Suppressor macrophage treated with lipopolysaccharide for 4 hours (primary cell): ENCODE data around the gene REPIN1.
"Not testable (repeated sequence)": the region's sequence is repeated elsewhere in the genome, so short reads cannot be mapped to it uniquely, and the experiment has no call there.

Experiments
- DNase-seq: peaks from one replicate; pipeline ENCODE4 v3.0.0-alpha.2; 2020

The REPIN1 gene

DNA sequence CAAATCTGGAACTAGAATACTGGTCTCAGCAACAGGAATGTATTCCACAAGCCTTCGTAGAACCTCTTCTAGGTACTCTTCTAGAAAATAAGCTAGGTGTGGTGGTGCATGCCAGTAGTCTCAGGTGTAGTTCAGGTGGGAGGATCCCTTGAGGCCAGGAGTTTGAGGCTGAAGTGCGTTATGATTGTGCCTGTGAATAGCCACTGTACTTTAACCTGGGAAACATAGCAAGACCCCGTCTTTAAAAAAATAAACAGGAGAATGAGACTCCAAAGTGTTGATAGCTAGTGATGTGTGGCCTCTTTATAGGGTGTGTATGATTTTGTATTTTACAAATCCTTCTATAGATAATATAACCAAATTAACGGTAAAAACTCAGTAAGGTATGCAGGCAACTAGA lies 9.0 kb downstream of the REPIN1 start:
- DNase-seq = no peak

DNA sequence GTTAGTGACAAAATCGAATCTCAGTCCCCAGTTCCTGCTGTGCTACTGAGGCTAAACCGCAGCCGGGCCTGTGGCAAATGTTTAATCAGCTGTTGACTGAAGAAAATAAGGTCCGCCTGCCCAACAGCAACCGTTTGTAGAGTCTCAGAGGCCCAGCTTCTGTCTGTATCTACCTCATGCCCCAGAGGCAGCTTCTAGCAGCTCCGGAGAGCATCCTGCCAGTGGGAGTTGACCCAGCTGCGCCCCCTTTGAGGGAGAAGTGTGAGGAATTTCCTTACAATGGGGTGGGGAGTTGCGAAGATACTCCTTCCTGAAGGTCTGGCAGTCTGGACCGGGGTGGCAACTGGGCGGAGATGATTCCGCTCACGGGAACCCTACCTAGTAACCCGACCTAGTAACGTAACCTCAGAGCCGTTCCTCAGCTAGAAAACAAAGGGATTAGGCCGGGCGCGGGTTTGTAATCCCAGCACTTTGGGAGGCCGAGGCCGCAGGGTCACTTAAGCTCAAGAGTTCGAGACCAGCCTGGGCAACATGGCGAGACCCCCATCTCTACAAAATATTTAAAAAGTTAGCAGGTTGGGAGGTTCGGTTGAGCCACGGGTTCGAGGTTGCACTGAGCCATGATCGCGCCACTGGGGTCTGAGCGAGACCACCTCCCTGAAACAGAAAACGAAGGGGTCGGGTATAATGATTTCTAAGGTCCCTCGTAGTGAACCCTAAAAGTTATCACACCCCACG lies 9.7 kb downstream of the REPIN1 start:
- DNase-seq = peak; percentile 33

DNA sequence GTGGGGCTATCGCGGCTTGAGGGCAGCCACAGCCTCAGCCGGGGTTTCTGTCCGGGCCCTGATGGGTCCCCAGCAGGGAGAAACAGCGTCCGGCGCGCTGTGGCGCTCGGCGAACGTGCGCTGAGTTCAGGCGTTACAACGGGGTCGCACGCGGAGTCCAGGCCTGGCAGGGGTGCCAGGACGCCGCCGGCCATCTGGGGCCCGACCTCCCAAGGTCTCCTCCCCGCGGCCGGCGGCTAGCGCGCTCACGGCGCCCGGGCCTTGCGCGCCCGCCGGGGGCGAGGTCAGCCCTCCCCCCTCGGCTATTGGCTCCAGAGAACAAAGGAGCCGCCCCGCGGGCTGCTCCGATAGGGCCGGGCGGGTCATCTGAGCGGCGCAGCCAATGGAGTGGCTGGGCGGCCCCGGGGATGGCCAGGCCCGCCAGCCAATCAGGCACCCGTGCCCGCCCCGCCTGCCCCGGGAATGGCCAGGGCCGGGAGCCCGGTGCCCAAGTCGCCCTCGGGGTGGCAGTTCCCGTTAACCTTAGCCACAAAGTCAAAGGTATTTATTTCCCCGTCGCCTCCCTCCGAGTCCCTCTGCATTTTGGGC lies 10.3 kb downstream of the REPIN1 start, which contains the start of gene ZNF775:
Gene ZNF775, plus strand, starts transcription at position 478 of the 588 bp plus-strand sequence. CDS start 9,141 bp downstream, outside the sequence.
- DNase-seq = peak; percentile 98

DNA sequence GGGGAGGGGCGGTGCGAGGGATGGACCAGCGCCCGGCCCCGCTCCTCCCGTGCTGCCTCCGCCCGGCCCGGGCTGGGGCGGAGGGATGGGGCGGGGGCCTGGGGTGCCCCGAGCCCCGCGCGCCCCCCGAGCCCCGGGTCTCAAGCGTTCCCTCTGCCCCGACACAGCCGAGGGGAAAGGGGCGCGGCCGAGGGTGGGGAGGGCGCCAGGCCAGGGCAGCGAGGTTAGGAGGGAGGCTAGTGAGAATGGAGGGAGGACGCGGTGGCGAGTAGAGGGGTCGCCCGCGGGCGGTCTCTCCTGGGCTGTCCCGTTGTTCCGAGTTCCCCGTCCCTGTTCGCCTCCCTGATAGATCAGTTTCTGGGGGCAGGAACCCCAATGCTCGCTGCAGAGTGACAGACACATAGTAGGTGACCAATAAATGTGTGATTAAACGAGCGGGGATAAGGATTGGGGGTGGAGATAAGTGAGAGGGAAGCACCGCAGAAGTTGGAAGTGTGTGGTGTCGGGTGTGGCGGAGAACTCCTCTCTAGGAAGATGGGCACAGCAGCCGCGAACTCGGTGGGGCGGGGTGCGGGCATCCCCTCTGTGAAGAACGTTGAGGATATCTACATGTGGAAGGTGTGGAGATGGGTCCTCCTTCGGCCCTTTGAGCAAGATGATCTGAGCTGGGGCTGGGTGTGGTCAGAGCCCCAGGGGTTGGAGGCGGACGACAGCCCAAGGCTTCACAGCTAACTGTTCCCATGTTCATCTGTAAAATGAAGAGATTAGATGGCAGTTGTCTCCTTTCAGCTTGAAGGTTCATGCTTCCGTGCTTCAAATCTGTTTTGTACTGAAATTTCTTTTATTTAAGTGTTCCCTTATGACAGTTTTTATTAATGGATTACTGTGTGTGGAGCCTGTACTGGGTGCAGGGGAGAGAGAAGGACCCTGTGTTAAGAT lies 11.1 kb downstream of the REPIN1 start:
- DNase-seq = peak; percentile 15

DNA sequence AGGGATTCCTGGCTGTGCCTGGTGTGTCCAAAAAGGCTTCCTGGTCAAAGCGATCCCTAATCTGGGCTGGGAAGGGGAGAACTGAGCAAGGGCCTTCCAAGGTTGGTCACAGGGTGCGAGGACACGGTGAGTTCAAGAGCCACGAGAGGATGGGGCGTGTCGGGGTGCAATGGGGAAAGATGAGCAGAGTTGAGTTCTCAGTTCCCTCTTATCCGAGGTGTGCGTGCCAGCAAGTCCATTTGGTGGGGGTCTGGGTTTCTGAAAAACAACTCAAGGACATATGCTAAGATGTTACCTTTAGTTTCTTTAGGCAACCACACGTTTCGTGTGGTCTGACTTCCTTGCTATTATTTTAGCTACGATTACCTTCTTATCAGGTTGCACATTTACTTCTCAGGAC lies 11.8 kb downstream of the REPIN1 start:
- no peak for DNase-seq

DNA sequence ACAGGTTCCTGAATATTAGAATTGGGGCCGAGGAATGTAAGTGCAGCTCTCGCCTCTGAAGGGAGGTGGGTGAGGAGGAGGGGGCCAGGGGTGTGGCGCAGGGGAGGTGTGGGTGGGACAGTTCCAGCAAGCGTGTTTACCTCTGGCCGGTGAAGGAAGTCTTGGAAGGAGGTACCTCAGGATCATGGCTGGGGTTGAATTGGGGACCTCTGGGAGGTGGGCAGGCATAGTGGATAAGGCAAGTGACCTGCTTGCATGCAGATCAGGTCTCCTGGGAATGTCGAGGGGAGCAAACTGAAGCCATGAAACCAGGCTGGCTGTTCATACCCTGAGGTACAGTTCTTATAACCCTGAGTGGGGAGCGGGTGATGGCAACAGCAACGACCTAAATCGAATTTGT lies 12.5 kb downstream of the REPIN1 start:
- DNase-seq = no peak

DNA sequence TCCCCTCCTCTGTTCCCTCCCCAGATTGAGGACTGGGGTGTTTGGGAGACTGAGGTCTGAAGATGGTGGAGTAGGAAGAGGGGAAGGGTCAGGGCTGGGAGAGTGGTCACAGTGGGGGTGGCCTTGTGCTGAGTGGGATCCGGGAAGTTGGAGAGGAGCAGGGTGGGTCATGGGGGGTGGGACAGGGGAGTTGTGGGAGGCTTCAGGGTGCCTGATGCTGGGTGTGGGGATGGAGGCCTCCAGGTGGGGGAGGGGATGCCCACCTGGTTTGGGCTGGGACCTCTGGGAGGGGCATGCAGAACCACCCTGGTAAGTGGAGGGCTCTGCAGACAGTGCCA lies 13.1 kb downstream of the REPIN1 start:
- DNase-seq = no peak

DNA sequence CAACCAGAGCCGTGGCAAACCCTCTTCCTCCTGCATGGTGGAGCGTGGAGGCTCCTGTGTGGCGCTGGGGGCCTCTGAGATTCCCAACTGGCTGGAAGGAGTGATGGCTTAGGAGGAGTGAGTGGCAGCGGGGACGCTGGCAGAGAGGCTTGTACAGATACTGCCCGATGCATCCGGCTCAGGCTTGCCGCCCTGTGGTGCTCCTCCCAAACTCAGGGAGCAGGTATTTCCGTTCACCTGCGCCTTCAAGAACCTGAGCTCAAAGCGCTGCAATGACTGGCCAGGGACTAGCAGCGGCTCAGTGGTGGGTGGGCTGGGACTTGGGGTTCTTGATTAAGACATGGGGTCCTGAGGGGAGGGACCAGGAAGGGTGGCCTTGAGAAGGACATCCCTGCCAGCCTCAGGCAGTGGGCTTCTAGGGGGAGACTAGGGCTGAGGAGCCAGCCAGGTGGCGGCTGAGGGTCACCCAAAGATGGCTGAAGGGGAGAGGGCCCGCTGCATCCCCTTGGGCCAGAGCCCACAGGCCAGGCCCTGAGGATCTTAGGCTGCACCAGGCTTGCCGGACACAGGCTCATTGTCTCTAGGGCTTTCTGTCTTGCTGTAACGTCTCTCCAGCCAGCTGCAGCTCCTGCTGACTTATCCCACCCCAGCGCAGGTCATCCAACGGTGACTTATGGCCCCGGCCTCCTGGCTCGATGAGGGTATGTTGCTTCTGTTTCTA lies 13.7 kb downstream of the REPIN1 start:
- DNase-seq = no peak

DNA sequence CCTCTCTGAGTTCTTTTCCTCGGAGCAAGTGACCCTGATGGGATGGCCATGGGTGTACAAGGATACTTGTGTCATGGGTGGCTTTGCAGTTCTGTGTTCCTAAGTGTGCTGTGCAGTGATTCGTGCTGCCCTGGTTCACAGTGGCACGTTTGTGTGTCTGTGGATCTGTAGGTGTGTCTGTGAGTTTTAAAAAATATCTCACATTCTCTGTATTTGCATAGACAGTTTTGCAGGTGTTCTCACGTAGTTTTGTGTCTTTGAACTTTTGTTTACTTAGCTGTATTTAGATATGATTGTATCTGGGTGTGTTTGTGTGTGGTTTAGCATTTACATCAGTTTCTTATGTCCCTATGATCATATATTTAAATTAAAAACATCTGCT lies 14.2 kb downstream of the REPIN1 start:
- no peak for DNase-seq

DNA sequence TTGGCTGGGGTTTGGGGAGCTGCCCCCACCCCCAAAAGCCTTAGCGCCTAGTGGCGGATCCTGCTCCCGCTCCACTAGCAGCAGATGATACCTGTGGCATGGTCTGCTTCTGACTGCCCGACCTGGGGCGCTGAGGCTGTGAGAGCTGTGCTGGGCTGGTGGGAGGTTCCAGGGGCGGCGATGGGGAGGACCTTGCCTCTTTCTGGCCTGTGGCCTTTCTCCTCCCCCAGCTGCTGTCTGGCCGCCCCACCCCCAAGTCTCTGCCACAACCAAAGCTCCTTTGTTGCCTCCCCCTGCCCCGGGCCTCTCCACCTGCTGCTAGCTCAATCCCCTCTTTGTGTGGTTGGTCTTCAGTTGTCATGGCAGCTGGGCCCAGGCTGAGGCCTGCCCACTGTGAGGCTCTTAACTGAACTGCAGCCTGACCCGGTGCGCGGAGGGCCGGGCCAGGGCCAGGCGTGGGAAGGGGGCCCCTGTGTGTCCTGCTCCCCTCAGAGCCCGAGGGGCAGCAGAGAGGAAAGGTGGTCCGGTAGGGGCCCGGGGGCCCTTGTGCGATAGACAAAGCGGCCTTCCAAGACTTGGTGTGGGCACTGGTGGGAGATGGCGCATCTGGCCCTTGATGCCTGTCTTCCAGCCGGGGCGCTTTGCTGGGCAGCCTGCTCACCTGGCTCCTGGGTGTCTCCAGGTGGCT lies 15.2 kb downstream of the REPIN1 start:
- DNase-seq = no peak

DNA sequence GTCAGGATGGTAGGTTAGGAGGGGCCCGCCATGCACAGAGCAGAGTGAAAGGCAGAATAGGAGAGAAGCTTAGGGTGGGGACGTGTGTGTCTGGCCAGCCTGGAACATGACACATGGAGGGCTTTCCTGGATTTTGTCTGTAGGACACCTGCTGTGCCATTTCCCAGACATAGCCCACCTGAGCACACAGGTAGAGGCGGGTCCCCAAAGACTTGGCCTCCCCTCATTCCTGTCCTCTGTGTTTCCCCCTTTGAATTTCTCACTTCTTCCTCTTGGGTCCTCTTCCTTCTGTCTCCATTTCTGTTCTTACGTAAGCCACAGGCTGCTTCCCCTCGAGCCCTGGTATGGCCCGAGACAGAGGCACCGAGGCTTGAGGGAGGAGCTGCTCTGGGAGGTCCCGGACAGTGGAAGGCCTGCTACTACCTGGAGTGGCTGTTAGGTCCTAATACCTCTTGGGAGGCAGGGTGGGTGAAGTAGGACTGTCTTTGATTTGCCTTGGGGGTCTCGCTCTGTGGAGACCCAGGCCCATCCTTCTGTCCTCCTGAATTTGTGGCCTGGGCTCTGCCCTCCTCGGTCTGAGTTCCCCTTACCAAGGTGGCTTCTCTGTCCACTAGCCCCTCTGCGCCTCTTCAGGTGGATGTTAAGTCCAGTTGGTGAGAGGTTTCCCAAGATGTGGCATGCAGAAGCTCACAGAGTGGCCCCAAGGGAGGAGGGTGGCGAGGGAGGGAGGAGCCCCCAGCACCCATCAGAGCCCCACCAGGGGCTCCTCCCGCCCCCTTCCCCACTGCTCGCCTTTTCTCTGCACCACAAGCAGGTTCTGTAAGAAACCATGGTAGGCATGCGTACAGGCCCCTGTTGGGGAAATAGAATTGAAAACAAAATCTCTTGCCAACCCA lies 16.0 kb downstream of the REPIN1 start:
- peak; percentile 38 for DNase-seq

DNA sequence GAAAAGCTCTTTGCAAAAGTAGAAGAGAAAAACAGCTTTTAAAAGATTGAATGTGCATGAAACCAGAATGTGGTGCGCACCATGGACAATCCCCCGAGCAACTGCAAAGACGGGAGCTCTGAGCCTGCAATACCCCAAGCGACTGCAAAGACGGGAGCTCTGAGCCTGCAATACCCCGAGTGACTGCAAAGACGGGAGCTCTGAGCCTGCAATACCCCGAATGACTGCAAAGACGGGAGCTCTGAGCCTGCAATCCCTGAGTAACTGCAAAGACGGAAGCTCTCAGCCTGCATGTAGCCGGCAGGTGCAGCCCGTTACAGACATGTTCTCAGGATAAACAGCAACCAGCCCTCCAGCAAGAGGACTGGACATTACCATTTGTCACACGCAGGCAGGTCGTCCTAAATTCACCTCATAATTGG lies 16.7 kb downstream of the REPIN1 start:
- no peak for DNase-seq

DNA sequence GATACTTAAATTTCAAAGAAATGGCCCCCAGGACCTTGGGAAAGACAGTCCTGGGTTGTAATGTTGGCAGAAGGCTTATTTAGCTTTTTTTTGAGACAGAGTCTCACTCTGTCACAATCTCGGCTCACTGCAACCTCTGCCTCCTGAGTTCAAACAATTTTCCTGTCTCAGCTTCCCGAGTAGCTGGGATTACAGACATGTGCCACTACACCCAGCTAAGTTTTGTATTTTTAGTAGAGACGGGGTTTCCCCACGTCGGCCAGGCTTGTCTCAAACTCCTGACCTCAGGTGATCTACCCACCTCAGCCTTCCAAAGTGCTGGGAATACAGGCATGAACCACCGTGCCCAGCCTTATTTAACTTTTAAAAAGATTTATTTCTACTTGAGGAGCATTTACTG lies 17.3 kb downstream of the REPIN1 start:
- not testable (repeated sequence) for DNase-seq

DNA sequence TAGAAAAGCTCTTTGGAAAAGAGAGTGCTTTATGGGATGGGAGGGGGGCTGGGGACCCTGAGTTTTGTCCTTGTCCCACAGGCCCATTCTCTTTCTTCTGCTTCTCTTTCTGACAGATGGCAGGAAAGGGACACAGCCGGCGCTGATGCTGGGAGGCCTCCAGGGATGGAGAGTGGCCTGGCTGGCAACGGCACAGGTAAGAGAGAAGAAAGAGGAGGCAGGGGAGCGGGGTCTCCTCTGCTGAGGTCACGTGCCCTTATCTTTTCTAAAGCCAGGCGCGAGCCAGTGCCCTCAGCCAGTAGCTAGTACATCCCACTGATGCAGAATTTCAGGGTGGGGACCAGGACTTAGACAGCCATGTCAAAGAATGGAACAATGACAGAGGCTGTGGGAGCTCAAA lies 19.7 kb downstream of the REPIN1 start:
- DNase-seq = no peak

DNA sequence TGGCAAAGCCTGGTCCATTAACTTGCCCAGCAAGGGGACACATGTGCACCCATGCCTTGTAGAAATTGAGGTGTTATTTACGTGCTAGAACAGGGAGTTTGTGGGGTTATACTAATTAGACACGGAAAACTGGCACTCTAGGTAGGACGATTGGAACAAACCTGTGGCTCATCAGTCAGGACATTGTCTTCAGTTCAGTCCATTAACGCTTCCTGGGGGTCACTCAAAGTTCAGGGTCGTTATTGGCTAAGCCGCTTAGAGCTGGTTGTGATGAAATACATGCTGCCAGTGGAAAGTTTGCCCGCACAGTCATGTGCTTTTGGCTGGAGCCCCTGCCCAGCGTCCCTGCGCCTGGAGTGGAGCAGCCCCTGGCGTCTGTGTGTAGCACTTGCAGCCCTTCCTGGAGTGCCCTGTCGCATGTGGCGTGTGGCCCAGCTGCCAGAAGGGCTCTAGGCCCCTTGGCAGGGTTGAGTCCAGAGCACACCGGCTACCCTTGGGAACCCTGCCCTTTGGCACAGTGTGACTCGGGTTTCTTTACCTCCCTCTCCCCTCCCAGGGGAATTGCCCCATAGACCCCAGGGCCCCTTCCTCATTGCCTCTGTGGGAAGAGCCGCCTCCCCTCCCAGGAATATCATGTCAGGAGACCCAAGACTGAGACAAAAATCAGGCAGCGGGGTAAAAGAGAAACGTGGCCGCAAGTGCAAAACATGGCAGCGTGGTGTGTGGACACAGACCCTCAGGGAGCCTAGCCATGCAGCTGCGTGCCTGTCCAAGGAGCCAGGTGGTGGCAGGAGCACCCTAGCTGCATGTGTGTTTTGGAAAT lies 20.3 kb downstream of the REPIN1 start:
- peak; percentile 60 for DNase-seq

DNA sequence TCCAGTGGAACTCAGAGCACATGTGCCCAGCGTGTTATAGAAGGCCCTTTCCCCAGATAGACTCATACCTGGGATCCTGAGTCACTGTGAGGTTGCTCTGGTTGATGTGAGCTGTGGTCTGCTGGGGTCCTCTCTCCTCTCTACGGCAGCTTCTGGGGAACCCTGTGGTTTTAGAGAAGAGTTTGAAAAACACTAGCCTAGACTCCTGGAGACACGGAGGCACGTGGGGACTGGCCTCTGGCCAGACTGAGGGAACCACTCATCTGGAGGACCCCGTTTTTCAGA lies 20.9 kb downstream of the REPIN1 start:
- no peak for DNase-seq

DNA sequence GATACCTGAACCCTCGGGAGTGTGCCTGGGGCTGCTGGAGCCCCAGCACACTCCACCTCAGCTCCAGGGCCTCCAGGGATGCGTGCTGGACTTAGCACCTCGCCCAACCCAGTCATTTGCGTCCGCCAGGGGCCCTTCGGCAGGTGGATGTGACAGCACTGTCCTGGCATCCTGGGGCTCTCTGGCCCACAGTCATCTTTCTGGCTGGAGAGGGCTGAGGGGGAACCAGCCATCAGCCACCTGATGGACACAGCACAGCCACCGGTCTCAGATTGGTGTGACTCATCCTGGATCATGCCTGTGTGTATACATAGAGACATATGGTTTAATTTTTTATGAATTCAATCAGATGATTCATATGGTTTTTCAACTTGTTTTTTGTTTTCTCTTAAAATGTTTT lies 21.6 kb downstream of the REPIN1 start:
- no peak for DNase-seq

DNA sequence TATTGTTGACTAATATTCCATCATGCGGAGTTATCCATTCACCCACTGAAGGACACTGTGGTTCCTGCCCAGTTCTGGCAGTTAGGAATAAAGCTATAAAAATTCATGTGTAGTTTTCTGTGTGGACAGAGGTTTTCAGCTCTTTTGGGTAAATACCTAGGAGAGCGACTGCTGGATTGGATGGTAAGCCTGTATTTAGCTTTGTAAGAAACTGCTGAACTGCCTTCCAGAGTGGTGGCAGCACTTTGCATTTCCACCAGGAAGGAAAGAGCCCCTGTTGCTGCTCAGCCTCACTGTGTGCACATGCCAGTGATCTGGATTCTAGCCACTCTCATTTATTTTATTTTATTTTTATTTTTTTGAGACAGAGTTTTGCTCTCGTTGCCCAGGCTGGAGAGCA lies 24.7 kb downstream of the REPIN1 start:
- no peak for DNase-seq

DNA sequence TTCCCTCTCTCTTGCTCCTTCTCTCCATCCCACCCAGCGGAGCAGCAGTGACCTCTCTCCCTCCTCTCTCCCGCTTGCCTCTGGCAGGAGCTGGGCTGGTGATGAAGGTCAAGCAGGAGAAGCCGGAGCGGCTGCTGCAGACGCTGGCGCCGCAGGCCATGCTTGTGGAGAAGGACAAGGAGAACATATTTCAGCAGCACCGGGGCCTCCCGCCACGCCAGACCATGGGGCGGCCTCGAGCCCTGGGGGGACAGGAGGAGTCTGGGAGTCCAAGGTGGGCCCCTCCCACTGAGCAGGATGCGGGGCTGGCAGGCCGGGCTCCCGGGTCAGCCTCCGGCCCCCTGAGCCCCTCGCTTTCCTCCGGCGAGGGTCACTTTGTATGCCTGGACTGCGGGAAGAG lies 27.8 kb downstream of the REPIN1 start:
- DNase-seq = no peak

DNA sequence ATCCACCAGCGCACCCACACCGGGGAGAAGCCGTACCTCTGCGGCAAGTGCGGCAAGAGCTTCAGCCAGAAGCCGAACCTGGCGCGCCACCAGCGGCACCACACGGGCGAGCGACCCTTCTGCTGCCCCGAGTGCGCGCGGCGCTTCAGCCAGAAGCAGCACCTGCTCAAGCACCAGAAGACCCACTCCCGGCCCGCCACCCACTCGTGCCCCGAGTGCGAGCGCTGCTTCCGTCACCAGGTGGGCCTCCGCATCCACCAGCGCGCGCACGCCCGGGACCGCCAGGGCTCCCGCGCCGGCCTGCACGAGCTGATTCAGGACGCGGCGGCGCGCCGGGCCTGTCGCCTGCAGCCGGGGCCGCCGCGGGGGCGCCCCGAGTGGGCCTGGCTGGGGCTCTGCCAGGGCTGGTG lies 28.2 kb downstream of the REPIN1 start:
- DNase-seq = no peak
